Naive thymus-derived CD4-positive, alpha-beta T cell (primary cell): ENCODE results near the gene UGT1A8. TPM values are rescaled to one million over a fixed set of nuclear protein-coding genes. Genes with fewer than 3 reads are reported as not detected.
"Not testable (repeated sequence)": the region's sequence is repeated elsewhere in the genome, so short reads cannot be mapped to it uniquely, and the experiment has no call there.

Experiments
- ATAC-seq: fragments of 150-1000 bp; cut with Tn5 transposase; 2 replicates; pipeline ENCODE4 v1.10.0; 2021; ENCODE audit warnings: mild to moderate bottlenecking, moderate library complexity
- CTCF ChIA-PET: fragments of 350-600 bp; sonication (Branson Sonifier 250); formaldehyde crosslinking; loops from one replicate; lab custom pipeline; 2021; ENCODE audit warnings: antibody characterized with exemption; lab: Charles Lee
- POLR2A ChIA-PET: fragments of 350-600 bp; sonication (Branson Sonifier 250); formaldehyde crosslinking; loops from one replicate; lab custom pipeline; 2021; ENCODE audit warnings: antibody characterized with exemption, inconsistent platforms; lab: Charles Lee
- DNase-seq, 9 donors: peaks; one replicate each; pipeline versions ENCODE4 v3.0.0 to v3.0.0-alpha.2; 2020 to 2022; ENCODE audit warnings: mixed read lengths in 1 of 9
- H3K27ac ChIP-seq: one replicate; pipeline ENCODE4 v1.7.0; 2013; ENCODE audit warnings: mild to moderate bottlenecking, low read depth, low read length, moderate library complexity
- H3K27me3 ChIP-seq, 2 donors: one replicate each; pipeline ENCODE4 v1.7.0; 2013; ENCODE audit warnings: low read length in 2 of 2, mild to moderate bottlenecking in 2 of 2, moderate library complexity in 2 of 2; ENCODE audit not compliant: control insufficient read depth in 2 of 2, insufficient read depth in 2 of 2
- H3K36me3 ChIP-seq, 3 experiments: 1 replicate in 2 of 3; 2 replicates in 1 of 3; pipeline ENCODE4 v1.7.0; 2013; ENCODE audit warnings: low read length in 3 of 3, mild to moderate bottlenecking in 3 of 3, moderate library complexity in 1 of 3; ENCODE audit not compliant: insufficient read depth in 3 of 3, control insufficient read depth in 2 of 3
- H3K4me1 ChIP-seq, 2 donors: one replicate each; pipeline ENCODE4 v1.7.0; 2013; ENCODE audit warnings: low read length in 2 of 2, mild to moderate bottlenecking in 2 of 2, moderate library complexity in 1 of 2; ENCODE audit not compliant: control insufficient read depth in 2 of 2, insufficient read depth in 2 of 2
- H3K4me3 ChIP-seq: 2 replicates; pipeline ENCODE4 v1.7.0; 2013; ENCODE audit warnings: mild to moderate bottlenecking, low read length
- H3K9me3 ChIP-seq, 3 experiments: 1 replicate in 2 of 3; 2 replicates in 1 of 3; pipeline ENCODE4 v1.7.0; 2013; ENCODE audit warnings: low read length in 3 of 3; ENCODE audit not compliant: control insufficient read depth in 2 of 3
- H3K27ac Mint-ChIP-seq, 9 donors: one replicate each; pipeline ENCODE4 v1.8.0; 2020 to 2022; ENCODE audit warnings: mixed read lengths in 9 of 9, mild to moderate bottlenecking in 8 of 9, moderate library complexity in 5 of 9, inconsistent platforms in 2 of 9
- H3K27me3 Mint-ChIP-seq, 5 donors: one replicate each; pipeline ENCODE4 v1.8.0; 2021 to 2022; ENCODE audit warnings: mixed read lengths in 5 of 5, mild to moderate bottlenecking in 1 of 5
- H3K36me3 Mint-ChIP-seq, 5 donors: one replicate each; pipeline ENCODE4 v1.8.0; 2020 to 2022; ENCODE audit warnings: mixed read lengths in 5 of 5, mild to moderate bottlenecking in 3 of 5, inconsistent platforms in 1 of 5
- H3K4me1 Mint-ChIP-seq, 7 donors: one replicate each; pipeline ENCODE4 v1.8.0; 2020 to 2022; ENCODE audit warnings: mixed read lengths in 7 of 7, mild to moderate bottlenecking in 3 of 7, inconsistent platforms in 1 of 7
- H3K4me3 Mint-ChIP-seq, 10 donors: one replicate each; pipeline ENCODE4 v1.8.0; 2020 to 2022; ENCODE audit warnings: mild to moderate bottlenecking in 10 of 10, mixed read lengths in 10 of 10, moderate library complexity in 6 of 10, inconsistent platforms in 2 of 10
- H3K9me3 Mint-ChIP-seq, 11 donors: one replicate each; pipeline ENCODE4 v1.8.0; 2020 to 2022; ENCODE audit warnings: mixed read lengths in 11 of 11, mild to moderate bottlenecking in 4 of 11, inconsistent platforms in 1 of 11, moderate library complexity in 1 of 11
- intact Hi-C, 2 donors: fragments of 100-400 bp; cut with micrococcal nuclease; formaldehyde crosslinking; loops; one replicate each; pipeline ENCODE4 v1.15.1; 2023
- polyA plus RNA-seq, 2 donors: library from polyadenylated mRNA; unstranded; fragments of 300-500 nt; fragmentation: Illumina TruSeq; gene quantifications; one replicate each; pipeline ENCODE4 v1.2.3, GENCODE V29; 2021
- total RNA-seq, 6 experiments: library from RNA in 5 of 6; stranded (reverse) in 5 of 6; gene quantifications; 1 replicate in 5 of 6; 2 replicates in 1 of 6; pipeline ENCODE4 v1.2.3 and lab custom pipeline; 2021 to 2026

The UGT1A8 gene
- total and polyA plus RNA-seq, 7 experiments from 2014 or later: not detected

DNA sequence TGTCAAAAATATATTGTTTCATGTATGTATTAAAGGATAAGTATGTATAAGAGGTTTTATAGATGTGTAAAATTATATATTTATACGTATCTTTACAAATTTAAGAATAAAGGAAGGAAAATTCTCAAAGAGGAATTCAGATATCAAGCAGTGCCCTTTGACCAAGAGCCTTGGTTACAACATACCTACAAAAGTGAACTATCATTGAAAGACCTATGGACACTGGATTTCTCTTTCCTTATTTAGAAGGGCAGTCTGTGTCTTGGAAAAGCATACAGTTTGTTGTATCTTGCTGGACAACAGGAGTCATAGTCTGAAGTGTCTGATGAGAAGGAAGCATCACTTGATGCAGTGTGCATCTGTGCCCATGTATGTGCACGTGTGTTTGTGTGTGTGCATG lies 29.0 kb upstream of the UGT1A8 start:
- CTCF ChIA-PET: no interaction called here
- Histone ChIP-seq H3K27me3 (no peaks in the 10 kb centered on the region), H3K36me3 (no peaks in the 10 kb centered on the region), H3K9me3 (no peaks in the 10 kb centered on the region), H3K27ac (no peak overlapping the region), H3K4me1 (no peaks in the 10 kb centered on the region), H3K4me3 (no peak overlapping the region)
- Mint-ChIP-seq H3K36me3 (peaks cover 0 to 3% (median 0%) of the 10 kb centered on the region in 5 donors), H3K27ac (no peak overlapping the region), H3K27me3 (peaks cover 11 to 33% (median 27%) of the 10 kb centered on the region in 5 donors), H3K4me1 (peaks cover 0 to 1% (median 0%) of the 10 kb centered on the region in 7 donors), H3K9me3 (peaks cover 0 to 1% (median 0%) of the 10 kb centered on the region in 11 donors), H3K4me3 (no peak overlapping the region)
- no peak for DNase-seq
- ATAC-seq: no peak
- intact Hi-C loops: no loop called here
- POLR2A ChIA-PET: no interaction called here

DNA sequence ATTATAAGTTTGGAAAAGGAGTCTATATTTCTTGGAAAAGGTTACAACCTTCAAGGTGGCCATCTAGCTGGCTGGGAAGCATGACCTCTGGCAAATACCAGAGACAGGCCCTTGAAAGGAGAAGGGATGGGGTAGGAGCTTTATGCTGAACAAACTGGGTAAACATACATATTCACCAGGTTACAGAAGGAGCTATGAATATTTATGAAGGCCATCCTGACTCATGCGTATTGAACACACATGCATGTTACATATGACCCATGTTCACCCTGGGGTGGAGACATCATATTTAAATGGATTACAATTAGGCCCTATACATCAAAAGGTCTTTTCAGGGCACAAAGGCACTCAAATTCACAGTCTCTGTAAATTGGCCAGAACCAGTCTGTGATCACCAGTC lies 24.7 kb upstream of the UGT1A8 start:
- intact Hi-C loops, H3K27me3 ChIP-seq, ATAC-seq, POLR2A ChIA-PET, H3K27ac ChIP-seq, H3K9me3 ChIP-seq, H3K27ac Mint-ChIP-seq, H3K4me3 Mint-ChIP-seq, H3K4me3 ChIP-seq, DNase-seq, H3K36me3 Mint-ChIP-seq, H3K4me1 ChIP-seq, H3K9me3 Mint-ChIP-seq, H3K4me1 Mint-ChIP-seq, H3K36me3 ChIP-seq: not testable (repeated sequence)
- CTCF ChIA-PET: interaction anchor here (0.6 kb wide), 1 partner anchor 1315 kb away, joined by 4 read pairs; no protein-coding TSS in a partner anchor
- H3K27me3 Mint-ChIP-seq: peaks cover 0 to 22% (median 13%) of the 10 kb centered on the region in 5 donors

DNA sequence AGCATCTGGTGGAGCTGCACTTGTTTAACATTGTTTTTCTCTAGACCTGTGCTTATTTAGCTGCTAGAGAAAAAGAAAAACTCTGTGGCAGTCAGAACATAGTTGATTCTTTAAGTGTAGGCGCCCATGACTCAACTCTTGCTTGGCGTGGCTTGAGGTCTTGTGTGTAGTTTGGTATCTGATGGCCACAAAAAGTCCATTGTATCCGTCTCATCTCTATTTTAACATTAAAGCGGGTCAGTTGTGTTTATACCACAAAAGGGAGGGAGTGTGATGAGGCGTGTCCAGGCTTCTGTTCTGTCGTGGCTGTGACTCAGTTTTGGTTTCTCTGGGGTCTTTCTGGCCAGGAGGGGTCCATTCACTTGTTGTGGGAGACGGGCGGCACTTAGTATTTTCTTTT lies 24.2 kb upstream of the UGT1A8 start:
- H3K36me3 ChIP-seq: no peaks in the 10 kb centered on the region
- ChIA-PET POLR2A (no interaction called here), CTCF (interaction anchor here (0.6 kb wide), 1 partner anchor 1314 kb away, joined by 4 read pairs; no protein-coding TSS in a partner anchor)
- no peak overlapping the region for H3K27ac ChIP-seq
- no peak overlapping the region for H3K4me3 ChIP-seq
- Mint-ChIP-seq H3K27ac (no peak overlapping the region), H3K4me1 (no peaks in the 10 kb centered on the region), H3K9me3 (no peaks in the 10 kb centered on the region), H3K4me3 (no peak overlapping the region), H3K27me3 (peaks cover 0 to 23% (median 13%) of the 10 kb centered on the region in 5 donors), H3K36me3 (no peaks in the 10 kb centered on the region)
- H3K27me3 ChIP-seq: no peaks in the 10 kb centered on the region
- no peaks in the 10 kb centered on the region for H3K9me3 ChIP-seq
- DNase-seq (no peak), ATAC-seq (no peak)
- intact Hi-C loops: no loop called here
- H3K4me1 ChIP-seq: no peaks in the 10 kb centered on the region

DNA sequence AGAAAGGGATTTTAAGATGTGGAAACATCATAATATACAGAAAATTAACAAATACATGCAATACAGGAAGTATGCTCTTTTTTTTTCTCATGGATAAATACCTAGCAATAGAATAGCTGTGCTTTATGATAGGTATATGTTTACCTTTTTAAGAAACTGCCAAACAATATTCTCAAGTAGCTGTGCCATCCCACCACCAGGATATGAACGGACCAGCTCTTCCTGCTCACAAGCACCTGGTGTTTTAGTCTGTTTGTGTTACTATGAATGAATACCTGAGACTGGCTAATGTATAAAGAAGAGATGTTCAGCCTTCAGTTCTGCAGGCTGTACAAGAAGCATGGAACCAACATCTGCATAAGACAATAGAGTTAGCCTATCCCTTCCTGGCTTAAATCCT lies 19.9 kb upstream of the UGT1A8 start:
- Histone ChIP-seq H3K27ac (no peak overlapping the region), H3K36me3 (no peaks in the 10 kb centered on the region), H3K4me1 (no peaks in the 10 kb centered on the region), H3K27me3 (no peaks in the 10 kb centered on the region), H3K4me3 (no peak overlapping the region), H3K9me3 (no peaks in the 10 kb centered on the region)
- Mint-ChIP-seq H3K4me1 (no peaks in the 10 kb centered on the region), H3K27me3 (peaks cover 12 to 34% (median 23%) of the 10 kb centered on the region in 5 donors), H3K27ac (no peak overlapping the region), H3K36me3 (peaks cover 0 to 2% (median under 1%) of the 10 kb centered on the region in 5 donors), H3K4me3 (no peak overlapping the region), H3K9me3 (peaks cover 0 to 5% (median 2%) of the 10 kb centered on the region in 11 donors)
- ATAC-seq (no peak), DNase-seq (no peak)
- intact Hi-C loops: no loop called here
- POLR2A ChIA-PET: no interaction called here
- CTCF ChIA-PET: no interaction called here

DNA sequence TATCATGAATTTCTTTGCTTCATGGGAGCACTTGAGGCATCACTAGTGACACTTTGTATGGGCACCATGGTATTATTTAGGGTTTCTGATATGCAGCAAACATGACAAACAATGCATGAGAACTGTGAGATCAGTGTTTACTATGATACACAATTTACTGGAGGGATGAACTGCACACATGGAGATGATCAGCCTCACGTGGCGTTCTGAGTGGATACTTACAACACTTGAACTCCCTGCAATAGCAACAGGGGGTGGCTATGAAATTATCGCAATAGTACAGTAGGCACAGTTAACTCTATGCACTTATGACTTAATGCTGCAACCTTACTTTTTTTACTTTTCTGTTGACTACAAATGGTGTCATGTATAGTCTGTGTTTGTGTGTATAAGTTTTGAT lies 18.5 kb upstream of the UGT1A8 start:
- no peak for ATAC-seq
- ChIA-PET POLR2A (no interaction called here), CTCF (no interaction called here)
- intact Hi-C loops: no loop called here
- Mint-ChIP-seq H3K27me3 (peaks cover 13 to 34% (median 26%) of the 10 kb centered on the region in 5 donors), H3K27ac (no peak overlapping the region), H3K4me1 (no peaks in the 10 kb centered on the region), H3K36me3 (peaks cover 0 to 5% (median 4%) of the 10 kb centered on the region in 5 donors), H3K9me3 (peaks cover 0 to 12% (median 4%) of the 10 kb centered on the region in 11 donors), H3K4me3 (no peak overlapping the region)
- Histone ChIP-seq H3K36me3 (no peaks in the 10 kb centered on the region), H3K27me3 (no peaks in the 10 kb centered on the region), H3K9me3 (no peaks in the 10 kb centered on the region), H3K27ac (no peak overlapping the region), H3K4me3 (no peak overlapping the region), H3K4me1 (no peaks in the 10 kb centered on the region)
- DNase-seq: no peak

DNA sequence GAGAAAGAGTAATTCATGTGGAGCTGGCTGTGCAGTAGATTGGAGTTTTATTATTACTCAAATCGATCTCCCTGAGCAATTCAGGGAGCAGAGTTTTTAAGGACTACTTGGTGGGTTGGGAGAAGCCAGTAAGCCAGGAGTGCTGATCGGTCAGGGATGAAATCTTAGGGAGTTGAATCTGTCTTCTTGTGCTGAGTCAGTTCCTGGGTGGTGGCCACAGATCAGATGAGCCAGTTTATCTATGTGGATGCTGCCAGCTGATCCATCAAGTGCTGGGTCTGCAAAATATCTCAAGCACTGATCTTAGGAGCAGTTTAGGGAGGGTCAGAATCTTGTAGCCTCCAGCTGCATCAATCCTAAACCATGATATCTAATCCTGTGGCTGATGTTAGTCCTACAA lies 17.0 kb upstream of the UGT1A8 start:
- Histone ChIP-seq H3K27ac (no peak overlapping the region), H3K9me3 (no peaks in the 10 kb centered on the region), H3K27me3 (no peaks in the 10 kb centered on the region), H3K4me1 (no peaks in the 10 kb centered on the region), H3K4me3 (no peak overlapping the region), H3K36me3 (no peaks in the 10 kb centered on the region)
- ATAC-seq (no peak), DNase-seq (no peak)
- ChIA-PET CTCF (no interaction called here), POLR2A (interaction anchor here (0.6 kb wide), 1 partner anchor 116 kb away, joined by 5 read pairs; no protein-coding TSS in a partner anchor)
- Mint-ChIP-seq H3K27me3 (peaks cover 13 to 34% (median 19%) of the 10 kb centered on the region in 5 donors), H3K27ac (no peak overlapping the region), H3K4me3 (no peak overlapping the region), H3K4me1 (no peaks in the 10 kb centered on the region), H3K9me3 (peaks cover 0 to 12% (median 5%) of the 10 kb centered on the region in 11 donors), H3K36me3 (peaks cover 0 to 5% (median 4%) of the 10 kb centered on the region in 5 donors)
- intact Hi-C loops: no loop called here

DNA sequence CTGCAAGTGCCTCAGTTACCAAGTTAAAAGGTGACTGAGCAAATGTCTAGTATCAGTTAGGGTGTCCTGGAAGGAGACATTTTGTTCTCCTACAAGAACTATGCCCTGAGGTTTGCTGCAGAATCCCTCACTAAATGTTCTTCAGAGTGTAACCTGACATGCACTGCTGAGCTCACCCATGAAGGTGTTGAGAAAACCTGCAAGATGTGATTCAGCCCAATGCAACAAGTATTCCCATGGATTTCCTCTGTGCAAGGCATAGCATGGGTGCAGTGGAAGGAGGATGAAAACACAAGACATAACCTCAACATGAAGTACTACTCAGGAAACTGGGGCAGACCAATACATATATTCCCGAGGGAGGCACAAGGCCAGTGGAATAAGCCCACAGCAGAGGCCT lies 15.4 kb upstream of the UGT1A8 start:
- no peaks in the 10 kb centered on the region for H3K4me1 Mint-ChIP-seq
- no peak for ATAC-seq
- intact Hi-C loops: no loop called here

More for the DNA sequence above, 15.4 kb upstream of the UGT1A8 start:
- Mint-ChIP-seq H3K27ac (no peak overlapping the region), H3K4me3 (no peak overlapping the region), H3K27me3 (peaks cover 13 to 34% (median 19%) of the 10 kb centered on the region in 5 donors), H3K36me3 (peaks cover 0 to 5% (median 4%) of the 10 kb centered on the region in 5 donors), H3K9me3 (peaks cover 0 to 12% (median 5%) of the 10 kb centered on the region in 11 donors)
- H3K4me1 ChIP-seq: no peaks in the 10 kb centered on the region
- no peak overlapping the region for H3K27ac ChIP-seq
- no peak for DNase-seq
- H3K4me3 ChIP-seq: no peak overlapping the region
- no peaks in the 10 kb centered on the region for H3K36me3 ChIP-seq
- POLR2A ChIA-PET: no interaction called here
- H3K9me3 ChIP-seq: no peaks in the 10 kb centered on the region
- CTCF ChIA-PET: no interaction called here
- H3K27me3 ChIP-seq: no peaks in the 10 kb centered on the region
